Measurements from ENCODE around the gene STX18.

The STX18 gene

DNA sequence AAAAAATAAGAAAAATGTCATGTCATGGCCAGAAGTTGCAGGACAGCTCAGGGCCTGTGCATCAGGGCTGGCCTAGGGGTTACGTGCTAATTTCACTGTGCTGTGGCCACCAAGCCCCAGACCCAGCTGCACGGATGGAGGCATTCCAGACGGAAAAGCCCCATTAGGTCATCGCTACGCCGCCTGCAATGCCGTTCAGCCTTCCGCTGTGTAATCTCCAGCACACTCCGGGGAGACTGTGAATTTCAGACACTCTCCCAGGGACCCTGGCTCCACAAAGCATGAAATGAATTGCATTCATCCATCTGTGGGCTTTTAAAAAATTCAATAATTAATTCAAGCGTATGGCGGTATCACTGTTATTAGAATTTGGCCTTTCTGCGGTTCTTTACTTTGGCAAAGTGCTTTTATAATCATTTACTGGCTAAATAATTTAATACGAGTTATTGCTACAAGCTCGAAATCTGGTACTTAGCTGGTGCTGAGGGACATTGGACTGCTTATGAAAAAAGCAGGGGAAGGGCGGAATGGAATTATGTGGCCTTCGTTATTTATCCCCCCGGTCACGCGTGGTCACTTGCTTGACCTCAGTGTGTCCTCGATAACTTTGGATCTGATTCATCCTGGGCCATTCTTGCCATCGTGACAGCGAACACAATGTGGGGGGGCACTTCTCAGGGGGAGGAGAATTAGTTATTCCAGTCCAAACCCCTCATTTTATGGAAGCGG, 164.0 kb downstream of the STX18 start:
- no peak for DNase-seq (ENCODE audit: low read depth)

- DNase-seq (ENCODE audit: low read depth): no peak
Observed at GRCh38 chr4:4377191-4377590, 164.7 kb downstream of the STX18 start.

DNA sequence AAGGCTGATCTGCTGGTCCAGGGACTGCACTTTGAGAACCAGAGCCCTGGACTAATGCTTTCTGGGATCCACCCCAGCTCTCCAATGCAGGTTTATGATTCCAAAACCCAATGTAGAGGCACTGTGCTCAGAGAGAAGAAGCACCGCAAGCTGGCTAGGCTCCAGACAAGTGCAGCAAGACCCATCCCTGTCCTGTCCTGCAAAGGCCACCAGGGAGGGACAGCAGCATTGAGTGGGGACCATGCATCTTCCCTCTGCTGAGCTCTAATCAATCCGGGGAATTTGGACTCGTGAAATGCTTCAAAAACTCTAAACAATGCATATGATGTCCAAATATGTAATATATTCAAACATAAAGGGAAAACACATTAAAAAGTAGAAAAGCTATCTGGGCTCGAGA, 165.8 kb downstream of the STX18 start:
- DNase-seq (ENCODE audit: low read depth): no peak

GRCh38 chr4:4374388-4375098, 167.3 kb downstream of the STX18 start:
- no peak for DNase-seq (ENCODE audit: low read depth)
